KOPT-K1 (cell line): Measurements from ENCODE around the gene DOCK6.

ENCODE experiments used
- H3K27ac ChIP-seq: fragments of 200-600 bp; sonication (generic); 2 replicates; pipeline ENCODE4 v1.5.1; 2016; ENCODE audit warnings: antibody characterized with exemption, mild to moderate bottlenecking, low read depth, low read length; ENCODE audit not compliant: poor library complexity, severe bottlenecking
- H3K36me3 ChIP-seq: fragments of 200-600 bp; sonication (generic); 2 replicates; pipeline ENCODE4 v1.5.1; 2017; ENCODE audit warnings: antibody characterized with exemption, mild to moderate bottlenecking, low read length, moderate library complexity; ENCODE audit not compliant: insufficient read depth
- H3K9me3 ChIP-seq: fragments of 200-600 bp; sonication (generic); 2 replicates; pipeline ENCODE4 v1.5.1; 2017; ENCODE audit warnings: antibody characterized with exemption, low read length, mild to moderate bottlenecking; ENCODE audit not compliant: insufficient read depth, poor library complexity, severe bottlenecking

DOCK6 gene

GRCh38 chr19:11204076-11204602 is 58.2 kb downstream of the DOCK6 start:
- H3K9me3 ChIP-seq, result no peaks in the 10 kb centered on the region
- H3K36me3 ChIP-seq, result no peaks in the 10 kb centered on the region
- H3K27ac ChIP-seq, result no peak overlapping the region

- Histone ChIP-seq H3K36me3 (no peaks in the 10 kb centered on the region), H3K9me3 (no peaks in the 10 kb centered on the region), H3K27ac (no peak overlapping the region)
Observed at GRCh38 chr19:11203194-11204075, 58.9 kb downstream of the DOCK6 start.

- Histone ChIP-seq H3K27ac (no peak overlapping the region), H3K36me3 (no peaks in the 10 kb centered on the region)
Observed at GRCh38 chr19:11202488-11203193, 59.7 kb downstream of the DOCK6 start.

GRCh38 chr19:11201791-11202190 is 60.5 kb downstream of the DOCK6 start:
- Histone ChIP-seq H3K27ac (no peak overlapping the region), H3K36me3 (no peaks in the 10 kb centered on the region), H3K9me3 (no peaks in the 10 kb centered on the region)

More at GRCh38 chr19:11202488-11203193, 59.7 kb downstream of the DOCK6 start:
- no peaks in the 10 kb centered on the region for H3K9me3 ChIP-seq

- Histone ChIP-seq H3K27ac (no peak overlapping the region), H3K36me3 (no peaks in the 10 kb centered on the region), H3K9me3 (no peaks in the 10 kb centered on the region)
Observed at GRCh38 chr19:11200931-11201330, 61.4 kb downstream of the DOCK6 start.

DNA sequence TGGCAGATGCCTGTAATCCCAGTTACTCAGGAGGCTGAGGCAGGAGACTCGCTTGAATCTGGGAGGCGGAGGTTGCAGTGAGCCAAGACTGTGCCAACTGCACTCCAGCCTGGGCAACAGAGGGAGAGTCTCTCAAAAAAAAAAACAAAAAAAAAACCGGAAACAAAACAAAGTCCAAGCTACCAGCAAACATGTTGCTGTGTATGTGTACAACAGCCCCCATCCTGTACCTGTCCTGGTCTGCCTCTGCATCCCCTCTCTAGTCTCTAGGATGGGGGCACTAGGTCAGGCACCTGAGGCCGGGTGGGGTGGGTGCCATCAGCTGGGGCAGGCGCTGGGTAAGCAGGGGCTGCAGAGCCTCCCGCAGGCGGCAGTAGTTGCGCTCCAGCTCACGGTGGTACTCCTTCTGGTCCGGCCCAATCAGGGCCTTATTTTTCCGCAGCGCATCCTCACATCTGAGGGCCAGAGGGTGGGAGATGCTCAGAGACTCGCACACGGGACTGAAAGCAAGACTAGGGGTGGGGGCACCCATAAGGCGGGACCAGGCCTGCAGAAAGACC is 62.2 kb downstream of the DOCK6 start:
- Histone ChIP-seq H3K36me3 (no peaks in the 10 kb centered on the region), H3K9me3 (no peaks in the 10 kb centered on the region), H3K27ac (no peak overlapping the region)

- H3K27ac ChIP-seq, result no peak overlapping the region
Observed at GRCh38 chr19:11199517-11199916, 62.8 kb downstream of the DOCK6 start.

DNA sequence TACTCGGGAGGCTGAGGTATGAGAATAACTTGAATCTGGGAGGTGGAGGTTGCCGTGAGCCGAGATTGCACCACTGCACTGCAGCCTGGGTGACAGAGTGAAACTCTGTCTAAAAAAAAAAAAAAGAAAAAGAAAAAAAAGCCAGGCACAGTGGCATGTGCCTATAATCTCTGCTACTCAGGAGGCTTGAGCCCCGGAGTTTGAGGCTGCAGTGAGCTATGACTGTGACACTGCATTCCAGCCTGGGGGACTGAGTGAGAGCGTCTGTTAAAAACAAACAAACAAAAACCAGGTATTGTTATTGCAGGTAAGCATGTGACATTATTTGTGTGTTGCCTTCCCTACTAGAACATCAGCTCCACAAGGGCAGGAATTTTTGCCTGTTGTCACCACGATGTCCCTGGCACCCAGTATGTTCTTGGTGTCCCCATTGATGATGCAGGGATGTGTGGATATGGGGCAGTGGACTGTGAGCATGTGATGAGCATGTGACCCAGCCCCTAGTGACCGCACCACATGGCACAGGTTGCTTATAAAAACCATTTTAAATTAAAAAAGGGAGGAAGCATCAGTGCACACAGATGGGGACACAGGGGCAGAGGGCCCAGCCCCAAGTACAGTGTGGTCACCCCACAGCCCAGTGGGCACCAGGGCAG is 63.4 kb downstream of the DOCK6 start:
- Histone ChIP-seq H3K27ac (no peak overlapping the region), H3K9me3 (no peaks in the 10 kb centered on the region), H3K36me3 (no peaks in the 10 kb centered on the region)

More at GRCh38 chr19:11199517-11199916, 62.8 kb downstream of the DOCK6 start:
- H3K9me3 ChIP-seq, result no peaks in the 10 kb centered on the region
- H3K36me3 ChIP-seq, result no peaks in the 10 kb centered on the region

DNA sequence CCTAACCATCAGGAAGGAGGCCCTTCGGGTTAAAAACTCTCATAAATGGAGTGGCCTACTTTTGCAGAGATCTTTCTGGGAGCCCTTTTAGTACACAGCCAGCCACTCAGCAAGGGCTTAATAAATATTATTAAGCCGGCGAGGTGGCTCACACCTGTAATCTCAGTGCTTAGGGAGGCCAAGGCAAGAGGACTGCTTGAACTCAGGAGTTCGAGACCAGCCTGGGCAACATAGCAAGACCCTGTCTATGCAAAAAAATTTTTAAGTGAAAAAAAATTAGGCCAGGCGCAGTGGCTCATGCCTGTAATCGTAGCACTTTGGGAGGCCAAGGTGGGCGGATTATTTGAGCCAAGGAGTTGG is 64.2 kb downstream of the DOCK6 start:
- Histone ChIP-seq H3K27ac (no peak overlapping the region), H3K36me3 (no peaks in the 10 kb centered on the region), H3K9me3 (no peaks in the 10 kb centered on the region)

DNA sequence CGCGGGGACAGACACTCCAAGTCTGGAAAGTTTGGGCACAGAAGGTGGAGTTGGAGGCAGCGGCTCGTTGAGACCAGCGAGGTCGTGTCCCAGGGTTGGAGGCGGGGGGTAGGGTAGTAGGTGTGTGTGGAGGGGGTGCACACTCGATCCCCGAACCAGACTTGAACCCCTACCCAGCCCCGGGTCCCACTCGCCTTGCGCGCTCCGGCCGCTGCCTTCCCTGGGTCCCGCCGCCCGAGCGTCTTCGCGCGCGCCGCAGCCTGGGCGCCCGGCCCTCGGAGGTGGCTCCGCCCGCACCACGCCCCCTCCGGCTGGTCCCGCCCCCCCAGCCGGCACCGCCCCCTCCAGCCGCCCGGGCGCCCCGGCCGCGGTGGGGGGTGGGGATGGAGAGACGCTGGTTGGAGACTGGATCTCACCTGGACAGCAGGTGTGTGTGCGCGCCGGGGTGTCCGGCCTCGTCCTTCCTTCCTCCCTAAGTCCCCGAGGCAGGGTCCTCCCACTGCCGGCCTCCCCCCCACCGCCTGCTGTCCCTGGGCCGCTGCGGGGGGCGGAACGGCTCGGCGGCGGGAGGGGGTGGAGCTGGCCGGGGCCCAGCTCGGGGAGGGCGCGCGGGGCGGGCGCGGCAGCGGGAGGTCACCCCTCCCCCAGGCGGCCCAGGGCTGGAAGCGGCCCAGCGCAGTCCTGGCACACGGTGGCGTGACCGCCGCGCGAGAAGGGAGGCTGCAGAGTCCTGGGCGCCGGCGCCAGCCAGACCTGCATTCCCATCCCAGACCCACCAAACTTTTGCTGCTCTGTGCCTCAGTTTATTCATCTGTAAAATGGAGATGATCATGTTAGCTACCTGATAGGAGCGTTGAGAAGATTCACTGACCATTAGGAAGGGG is 64.8 kb downstream of the DOCK6 start, which contains the start of gene KANK2:
Gene KANK2, minus strand, starts transcription at position 255 of the 884 bp plus-strand sequence. CDS start 3,034 bp downstream, outside the sequence.
- Histone ChIP-seq H3K27ac (peak within 1 kb of the TSS; percentile 15), H3K9me3 (no peaks in the 10 kb centered on the region)

GRCh38 chr19:11196406-11197287 is 65.7 kb downstream of the DOCK6 start:
- H3K27ac ChIP-seq, result no peak overlapping the region
- no peaks in the 10 kb centered on the region for H3K36me3 ChIP-seq
- H3K9me3 ChIP-seq, result no peaks in the 10 kb centered on the region

More for the DNA sequence above, 64.8 kb downstream of the DOCK6 start, which contains the start of gene KANK2:
- H3K36me3 ChIP-seq, result no peaks in the 10 kb centered on the region

- no peaks in the 10 kb centered on the region for H3K36me3 ChIP-seq
- H3K27ac ChIP-seq, result no peak overlapping the region
- H3K9me3 ChIP-seq, result no peaks in the 10 kb centered on the region
Observed at GRCh38 chr19:11195681-11196080, 66.6 kb downstream of the DOCK6 start.
